ENCODE results near the gene APEX1. TPM values are rescaled to one million over a fixed set of nuclear protein-coding genes. Genes with fewer than 3 reads are reported as not detected.
"Not testable (repeated sequence)": the region's sequence is repeated elsewhere in the genome, so short reads cannot be mapped to it uniquely, and the experiment has no call there.

APEX1 gene
- polyA plus RNA-seq, 1 donor: 163 TPM

DNA sequence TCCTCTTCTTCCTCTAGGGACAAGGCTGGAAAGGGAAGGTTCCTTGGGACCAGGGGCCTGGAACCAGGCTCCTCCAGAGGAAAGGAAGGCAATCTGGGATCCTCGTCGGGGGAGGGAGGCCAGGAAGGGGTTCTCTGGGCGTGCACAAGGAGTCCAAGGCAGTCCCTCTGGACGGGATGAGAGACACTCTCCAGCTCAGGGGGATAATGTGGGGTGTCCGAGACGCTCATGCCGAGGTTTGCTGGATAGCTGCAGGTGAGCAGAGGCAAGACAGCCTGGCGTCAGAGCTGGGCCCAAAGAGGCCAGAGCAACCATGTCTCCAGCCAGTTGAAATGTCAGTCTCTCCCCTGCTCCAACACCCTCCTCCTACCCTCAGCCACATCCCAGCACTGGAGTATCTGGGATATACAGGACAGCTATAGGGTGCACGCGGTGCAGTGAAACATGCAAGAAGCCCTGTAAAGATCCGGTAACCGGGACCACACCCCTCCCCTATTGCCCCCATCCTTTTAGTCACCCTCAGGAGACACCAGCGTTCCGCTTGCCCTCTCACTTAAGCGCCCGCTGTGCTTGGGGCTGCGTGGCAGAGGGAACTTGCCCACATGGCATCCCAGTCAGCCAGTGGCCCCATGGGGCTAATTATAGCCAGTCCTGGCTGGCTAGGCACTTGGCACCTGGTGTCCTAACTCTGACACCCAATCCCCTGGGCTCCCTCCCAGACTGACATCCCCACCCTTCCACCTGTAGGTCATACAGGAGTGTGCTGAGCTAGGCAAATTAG, 19.3 kb upstream of the APEX1 start, which contains the start of gene KLHL33:
TSS of gene KLHL33 (minus strand) at position 585 of the 781 bp plus-strand sequence. CDS start at position 230, 355 bp downstream.
- DNase-seq (ENCODE audit: low read depth): no peak

DNA sequence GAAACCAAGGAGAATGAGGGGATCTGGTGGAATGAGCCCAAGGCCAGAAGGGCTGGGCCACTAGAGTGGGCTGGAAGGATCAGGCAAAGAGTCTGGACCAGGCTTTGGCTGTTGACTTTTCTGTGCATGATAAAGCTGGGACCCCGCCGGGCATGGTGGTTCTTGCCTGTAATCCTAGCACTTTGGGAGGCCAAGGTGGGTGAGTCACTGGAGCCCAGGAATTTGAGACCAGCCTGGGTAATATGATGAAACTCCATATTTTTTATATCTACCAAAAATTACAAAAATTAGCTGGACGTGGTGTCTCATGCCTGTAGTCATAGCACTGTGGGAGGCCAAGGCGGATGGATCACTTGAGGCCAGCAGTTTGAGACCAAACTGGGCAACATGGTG, 18.7 kb upstream of the APEX1 start:
- DNase-seq (ENCODE audit: low read depth): no peak

DNA sequence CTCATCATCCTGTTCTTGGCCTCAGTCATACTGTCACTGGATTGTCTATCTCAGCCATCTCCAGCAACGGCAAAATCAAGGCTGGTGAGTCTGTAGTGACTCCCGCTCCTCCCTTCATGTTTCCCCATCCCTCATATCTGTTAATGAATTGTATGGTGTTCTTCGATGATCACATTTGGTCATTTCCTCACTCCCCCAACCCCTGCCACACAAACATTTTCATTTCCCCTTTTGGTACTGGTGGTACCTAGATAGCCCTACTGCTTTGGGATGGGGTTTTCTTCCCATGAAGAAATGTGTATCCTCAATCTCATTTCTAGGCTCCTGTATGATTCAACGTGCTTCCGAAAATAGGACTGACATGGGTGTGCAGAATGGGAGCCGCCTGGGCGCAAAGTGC, 16.4 kb upstream of the APEX1 start:
- no peak for DNase-seq (ENCODE audit: low read depth)

DNA sequence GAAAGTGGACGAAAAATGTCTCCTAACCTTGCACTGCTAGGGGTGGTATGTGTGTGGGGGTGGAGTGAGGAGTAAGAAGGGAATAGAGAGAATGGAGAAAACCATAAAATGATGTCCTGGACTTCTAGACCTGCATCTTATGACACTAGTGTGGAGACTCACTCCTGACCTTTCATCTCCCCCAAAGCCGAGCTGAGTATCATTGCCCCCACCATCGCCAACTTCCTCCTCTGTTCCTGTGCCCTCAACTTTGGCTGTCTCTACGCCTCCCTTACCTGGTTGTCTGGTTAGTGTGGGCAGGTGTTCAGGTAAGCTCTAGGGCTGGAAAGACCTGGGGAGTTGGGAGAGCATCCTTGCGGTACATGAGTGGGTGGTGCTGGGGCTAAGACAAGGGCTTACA, 14.6 kb upstream of the APEX1 start:
- no peak for DNase-seq (ENCODE audit: low read depth)

DNA sequence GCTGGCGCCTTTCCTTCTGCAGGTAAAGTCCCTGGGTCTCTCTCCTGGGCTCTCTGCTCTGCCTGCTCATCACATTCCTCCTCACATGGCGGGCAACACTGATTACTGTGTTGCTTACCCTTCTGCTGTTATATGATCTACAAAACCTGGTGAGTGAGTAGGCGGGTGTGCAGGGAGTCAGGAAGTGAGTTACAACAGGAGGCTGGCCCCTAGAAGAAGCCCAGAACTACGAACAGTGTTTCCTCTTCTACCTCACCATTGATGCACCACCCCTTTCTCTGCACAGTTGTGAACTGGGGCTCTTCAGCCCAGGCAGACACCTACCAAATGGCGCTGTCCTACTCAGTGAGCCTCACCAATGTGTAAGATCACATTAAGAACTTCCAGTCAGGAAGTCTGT, 14.1 kb upstream of the APEX1 start:
- DNase-seq (ENCODE audit: low read depth): no peak

DNA sequence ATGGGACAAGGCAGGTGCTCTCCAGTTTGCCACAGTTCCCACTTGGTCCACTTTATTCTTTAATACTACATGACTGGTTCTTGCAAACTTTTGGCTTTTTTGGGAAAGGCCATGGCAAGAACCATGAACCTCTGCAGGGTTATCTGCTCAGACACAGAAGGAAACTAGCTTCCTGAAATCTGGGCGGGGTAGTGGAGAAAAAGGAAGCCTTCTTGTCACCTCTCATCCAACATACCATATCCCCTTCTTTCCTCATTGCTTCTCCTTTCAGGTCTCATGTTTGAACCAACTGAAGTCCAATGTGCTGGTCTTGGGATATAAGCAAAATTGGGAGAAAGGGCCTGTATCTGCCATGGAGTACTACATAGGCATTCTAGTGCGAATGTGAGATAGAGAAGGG, 13.6 kb upstream of the APEX1 start:
- no peak for DNase-seq (ENCODE audit: low read depth)

DNA sequence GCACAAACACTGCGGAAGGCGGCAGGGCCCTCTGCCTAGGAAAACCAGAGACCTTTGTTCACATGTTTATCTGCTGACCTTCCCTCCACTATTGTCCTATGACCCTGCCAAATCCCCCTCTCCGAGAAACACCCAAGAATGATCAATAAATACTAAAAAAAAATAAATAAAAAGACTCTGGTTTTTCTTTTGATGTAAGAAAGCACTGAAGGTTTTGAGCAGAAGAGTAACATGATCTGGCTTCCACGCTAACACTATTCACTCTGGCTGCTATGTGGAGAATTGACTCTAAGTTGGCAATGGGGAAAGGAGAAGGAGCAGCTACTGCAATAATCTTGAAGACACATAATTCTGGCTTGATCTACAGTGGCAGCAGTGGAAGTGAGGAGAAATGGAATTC, 11.4 kb upstream of the APEX1 start:
- not testable (repeated sequence) for DNase-seq (ENCODE audit: low read depth)

DNA sequence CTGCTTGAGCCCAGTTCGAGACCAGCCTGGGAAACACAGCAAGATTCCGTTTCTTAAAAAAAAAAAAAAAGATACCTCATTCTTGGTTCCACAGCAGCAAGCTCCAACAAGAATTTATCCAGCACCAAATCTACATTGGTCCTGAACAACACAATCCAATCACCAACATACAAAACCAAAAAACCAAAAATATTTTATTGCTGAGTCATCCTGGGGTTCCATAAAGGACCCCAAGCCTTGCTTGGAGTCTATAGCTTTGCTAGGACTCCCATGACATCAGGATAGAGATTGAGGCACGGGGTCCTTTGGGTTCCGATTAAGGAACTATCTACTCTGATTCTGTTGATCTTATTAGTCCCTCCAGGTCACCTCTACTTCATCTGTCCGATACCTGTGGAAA, 8.1 kb upstream of the APEX1 start:
- no peak for DNase-seq (ENCODE audit: low read depth)

DNA sequence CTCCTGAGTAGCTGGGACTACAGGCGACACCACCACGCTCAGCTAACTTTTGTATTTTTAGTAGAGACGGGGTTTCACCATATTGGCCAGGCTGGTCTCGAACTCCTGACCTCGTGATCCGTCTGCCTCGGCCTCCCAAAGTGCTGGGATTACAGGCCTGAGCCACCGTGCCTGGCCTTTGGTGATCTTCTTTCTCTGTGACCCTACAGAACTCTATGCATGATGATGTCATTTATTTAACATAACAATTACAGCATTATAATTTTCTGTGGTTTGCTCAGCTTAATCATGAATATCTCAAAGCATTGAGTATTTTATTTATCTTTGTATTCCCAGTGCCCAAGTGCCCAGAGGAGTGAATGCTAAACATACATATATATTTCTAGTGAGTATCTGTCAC, 2.2 kb upstream of the APEX1 start:
- DNase-seq (ENCODE audit: low read depth): not testable (repeated sequence)

DNA sequence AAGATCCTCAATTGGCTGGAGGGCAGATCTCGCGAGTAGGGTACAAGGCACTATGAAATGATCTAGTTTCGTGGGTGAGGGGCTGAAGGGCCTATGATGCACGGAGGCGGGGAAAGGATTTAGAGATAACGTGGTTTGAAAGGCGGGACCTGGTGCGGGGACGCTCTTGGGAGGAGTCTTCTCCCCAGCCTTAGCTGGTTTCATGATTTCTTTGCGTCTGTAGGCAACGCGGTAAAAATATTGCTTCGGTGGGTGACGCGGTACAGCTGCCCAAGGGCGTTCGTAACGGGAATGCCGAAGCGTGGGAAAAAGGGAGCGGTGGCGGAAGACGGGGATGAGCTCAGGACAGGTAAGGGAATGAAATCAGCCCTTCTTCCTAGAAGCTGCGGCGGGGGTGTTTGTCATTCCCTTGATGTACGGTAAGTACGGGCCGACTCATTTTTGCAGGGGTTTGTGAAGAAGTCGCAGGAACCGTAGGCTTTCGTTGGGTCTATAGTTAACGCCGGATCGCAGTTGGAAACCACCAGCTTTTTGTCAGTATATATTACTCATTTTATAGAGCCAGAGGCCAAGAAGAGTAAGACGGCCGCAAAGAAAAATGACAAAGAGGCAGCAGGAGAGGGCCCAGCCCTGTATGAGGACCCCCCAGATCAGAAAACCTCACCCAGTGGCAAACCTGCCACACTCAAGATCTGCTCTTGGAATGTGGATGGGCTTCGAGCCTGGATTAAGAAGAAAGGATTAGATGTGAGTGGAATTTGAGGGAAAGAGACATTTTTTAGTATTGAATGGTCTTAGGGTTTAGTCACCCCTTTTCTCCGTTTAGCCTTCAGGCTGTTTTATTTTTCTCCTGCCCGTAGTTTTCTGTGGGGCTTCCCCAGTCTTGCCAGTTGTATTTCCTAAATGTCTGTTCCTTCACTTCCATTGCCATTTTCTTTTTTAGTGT, 602 bp downstream of the APEX1 start:
- DNase-seq (ENCODE audit: low read depth): no peak

DNA sequence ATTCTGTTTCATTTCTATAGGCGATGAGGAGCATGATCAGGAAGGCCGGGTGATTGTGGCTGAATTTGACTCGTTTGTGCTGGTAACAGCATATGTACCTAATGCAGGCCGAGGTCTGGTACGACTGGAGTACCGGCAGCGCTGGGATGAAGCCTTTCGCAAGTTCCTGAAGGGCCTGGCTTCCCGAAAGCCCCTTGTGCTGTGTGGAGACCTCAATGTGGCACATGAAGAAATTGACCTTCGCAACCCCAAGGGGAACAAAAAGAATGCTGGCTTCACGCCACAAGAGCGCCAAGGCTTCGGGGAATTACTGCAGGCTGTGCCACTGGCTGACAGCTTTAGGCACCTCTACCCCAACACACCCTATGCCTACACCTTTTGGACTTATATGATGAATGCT, 1.9 kb downstream of the APEX1 start:
- DNase-seq (ENCODE audit: low read depth): no peak

DNA sequence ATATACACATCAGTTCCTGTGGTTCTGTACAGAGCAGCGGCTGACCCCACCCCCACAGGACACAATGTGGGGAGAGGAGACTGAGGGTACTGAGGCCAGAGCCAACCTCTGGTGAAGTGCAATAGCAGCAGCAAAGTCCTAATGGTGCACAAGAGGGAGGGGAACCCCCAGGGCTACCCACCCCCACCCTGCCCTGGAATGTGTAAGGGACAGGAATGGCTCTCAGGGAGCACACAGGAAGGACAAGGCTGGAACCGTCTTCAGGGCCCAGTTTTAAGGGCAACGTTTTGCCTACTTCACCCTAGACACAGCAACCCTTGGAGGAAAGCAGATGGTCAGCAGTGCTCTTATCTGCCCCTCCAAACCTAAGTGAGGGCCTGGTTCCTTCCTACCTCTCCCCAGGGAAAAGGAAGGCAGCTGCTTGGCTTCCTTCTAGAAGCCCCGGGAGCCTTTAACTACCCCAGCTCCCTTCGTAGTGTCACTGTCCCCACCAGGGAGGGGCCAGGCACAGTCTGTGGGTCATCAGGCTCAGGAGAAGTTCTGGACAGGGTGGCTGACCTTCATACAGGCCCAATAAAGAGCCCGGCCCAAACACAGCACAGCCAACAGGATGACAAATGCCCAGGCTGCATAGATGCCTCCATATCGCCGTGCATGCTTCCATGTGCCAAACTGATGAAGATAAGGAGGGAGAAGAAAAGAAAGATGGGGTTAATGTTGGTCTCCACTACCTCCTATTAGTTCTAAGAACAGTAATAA, 3.2 kb downstream of the APEX1 start:
- DNase-seq (ENCODE audit: low read depth): no peak

DNA sequence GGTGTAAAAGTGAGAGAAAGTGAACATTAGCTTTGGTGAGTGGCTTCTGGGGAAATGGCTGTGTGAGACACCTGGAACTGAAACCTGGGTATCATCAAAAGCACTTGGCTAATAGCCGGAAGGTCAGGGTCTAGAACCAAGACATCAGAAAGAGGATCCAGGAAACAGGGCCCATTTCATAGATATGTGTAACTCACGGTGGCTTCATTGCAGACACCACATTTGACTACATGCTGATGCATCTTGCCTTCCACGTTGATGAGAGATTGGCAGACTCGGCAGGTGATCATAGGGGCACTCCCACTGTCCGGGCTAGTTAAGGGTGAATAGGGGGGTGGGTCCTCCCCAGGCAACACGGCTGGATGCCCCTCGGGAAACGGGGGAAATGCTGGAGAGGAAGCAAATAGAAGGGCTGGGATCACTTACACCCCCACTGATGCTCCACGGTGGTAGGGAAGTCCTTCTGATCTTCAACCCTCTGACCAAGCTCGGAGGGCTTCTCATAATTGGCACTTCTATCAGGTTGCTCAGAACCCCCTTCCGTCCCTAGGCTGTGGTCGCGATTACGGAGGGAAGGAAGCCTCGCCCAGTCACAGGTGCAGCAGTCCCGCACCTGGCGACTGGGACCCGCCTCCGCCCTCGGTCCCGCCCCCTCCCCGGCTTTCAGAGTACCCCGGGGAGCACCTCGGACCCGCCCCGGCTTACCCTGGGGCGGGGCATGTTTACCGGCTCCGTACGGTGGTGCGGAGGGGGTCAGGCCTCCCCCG, 5.6 kb downstream of the APEX1 start:
- no peak for DNase-seq (ENCODE audit: low read depth)

DNA sequence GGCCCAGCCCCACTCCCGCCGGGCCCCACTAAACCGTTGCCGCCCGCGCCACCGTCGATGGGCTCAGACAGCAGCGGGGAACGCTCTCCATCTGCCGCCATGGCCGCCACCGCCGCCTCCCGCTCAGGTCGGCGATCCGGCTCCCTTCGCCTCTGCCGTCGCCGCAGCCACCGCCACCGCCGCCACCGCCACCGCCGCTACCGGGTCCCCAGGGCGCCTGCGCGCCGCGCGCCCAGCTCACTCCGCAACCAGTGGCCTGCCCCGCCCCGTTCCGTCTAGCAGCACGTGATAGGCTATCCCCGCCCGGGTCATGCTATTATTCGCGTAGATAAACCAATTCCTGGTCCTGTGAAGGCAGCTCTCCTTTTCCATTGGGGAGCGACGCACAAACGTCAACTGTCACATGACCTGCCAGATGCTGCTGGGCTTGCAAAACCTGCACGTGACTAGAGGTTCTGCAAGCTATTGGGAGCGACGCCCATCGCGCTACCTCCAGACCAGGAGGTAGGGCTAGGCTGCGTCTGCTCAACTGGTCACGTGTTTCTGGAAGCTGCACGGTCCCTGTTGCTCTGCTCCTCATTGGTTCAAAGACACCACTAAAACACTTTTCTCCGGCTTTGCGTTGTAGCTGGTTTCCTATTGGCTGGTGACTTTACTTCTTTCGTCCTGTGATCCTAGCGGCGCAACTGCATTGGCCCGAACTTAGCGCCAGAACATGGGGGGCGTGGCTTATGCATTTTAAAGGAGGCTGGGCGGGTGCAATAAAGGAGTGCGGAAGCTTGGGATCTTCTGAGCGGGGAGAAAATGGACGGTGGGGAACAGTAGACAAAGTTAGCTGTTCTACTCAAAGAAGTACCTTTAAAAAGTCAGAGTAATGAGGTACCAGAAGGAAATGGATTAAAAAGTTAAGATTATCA, 6.5 kb downstream of the APEX1 start, which contains the start of gene PIP4P1:
TSS of gene PIP4P1 (minus strand) at position 210 of the 917 bp plus-strand sequence. CDS start at position 101, 109 bp downstream.
- peak; percentile 100 for DNase-seq (ENCODE audit: low read depth)

DNA sequence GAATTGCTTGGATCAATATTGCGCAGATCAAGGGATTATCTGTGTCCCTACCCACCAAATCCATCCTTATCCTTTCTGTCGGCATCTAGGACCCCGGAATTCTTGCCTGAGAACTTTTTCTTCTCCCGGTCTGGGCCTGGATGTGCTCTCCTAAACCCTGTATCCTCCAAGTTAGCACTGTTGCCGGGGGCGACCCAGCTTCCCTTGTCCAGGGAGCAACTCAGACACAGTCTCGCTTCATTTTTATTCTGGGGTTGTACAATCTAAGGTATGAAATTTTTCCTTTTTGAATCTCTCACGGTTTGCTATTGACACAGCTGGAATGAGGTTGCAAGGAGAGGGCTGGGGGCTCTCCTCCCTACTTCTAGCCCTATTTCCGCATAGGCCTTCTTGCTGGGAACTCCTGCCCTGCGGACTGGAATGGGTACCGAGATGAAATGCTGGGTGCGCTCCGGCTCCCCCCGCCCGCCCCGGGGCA, 13.8 kb downstream of the APEX1 start:
- no peak for DNase-seq (ENCODE audit: low read depth)

DNA sequence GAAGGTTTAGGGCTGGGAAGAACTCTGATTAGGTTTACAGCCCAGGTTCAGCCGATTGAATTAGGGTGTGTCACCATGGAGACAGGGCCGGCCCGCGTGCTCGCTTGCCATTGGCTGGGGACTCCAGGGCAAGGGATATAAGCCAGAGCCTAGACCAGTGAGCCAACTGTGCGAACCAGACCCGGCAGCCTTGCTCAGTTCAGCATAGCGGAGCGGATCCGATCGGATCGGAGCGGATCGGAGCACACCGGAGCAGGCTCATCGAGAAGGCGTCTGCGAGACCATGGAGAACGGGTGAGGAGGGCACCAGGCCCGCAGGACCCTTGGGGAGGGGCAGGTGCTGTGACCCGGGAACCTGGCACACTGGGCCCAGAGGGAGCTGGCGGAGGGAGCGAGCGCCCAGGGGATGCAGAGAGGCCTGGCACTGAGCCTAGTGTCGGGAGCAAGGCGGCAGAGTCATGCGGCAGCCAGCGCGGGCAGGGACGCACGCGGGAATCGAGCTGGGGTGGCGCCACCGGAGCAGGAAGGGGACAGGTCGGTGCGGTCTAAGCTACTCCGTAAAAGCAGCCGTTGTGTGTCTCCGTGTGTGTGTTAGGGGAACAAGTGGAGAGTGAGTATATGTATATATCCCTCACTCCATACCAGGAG, 14.3 kb downstream of the APEX1 start, which contains the start of gene PNP:
TSS of gene PNP (plus strand) at position 165 of the 648 bp plus-strand sequence. CDS start at position 284, 119 bp downstream.
- peak; percentile 35 for DNase-seq (ENCODE audit: low read depth)

DNA sequence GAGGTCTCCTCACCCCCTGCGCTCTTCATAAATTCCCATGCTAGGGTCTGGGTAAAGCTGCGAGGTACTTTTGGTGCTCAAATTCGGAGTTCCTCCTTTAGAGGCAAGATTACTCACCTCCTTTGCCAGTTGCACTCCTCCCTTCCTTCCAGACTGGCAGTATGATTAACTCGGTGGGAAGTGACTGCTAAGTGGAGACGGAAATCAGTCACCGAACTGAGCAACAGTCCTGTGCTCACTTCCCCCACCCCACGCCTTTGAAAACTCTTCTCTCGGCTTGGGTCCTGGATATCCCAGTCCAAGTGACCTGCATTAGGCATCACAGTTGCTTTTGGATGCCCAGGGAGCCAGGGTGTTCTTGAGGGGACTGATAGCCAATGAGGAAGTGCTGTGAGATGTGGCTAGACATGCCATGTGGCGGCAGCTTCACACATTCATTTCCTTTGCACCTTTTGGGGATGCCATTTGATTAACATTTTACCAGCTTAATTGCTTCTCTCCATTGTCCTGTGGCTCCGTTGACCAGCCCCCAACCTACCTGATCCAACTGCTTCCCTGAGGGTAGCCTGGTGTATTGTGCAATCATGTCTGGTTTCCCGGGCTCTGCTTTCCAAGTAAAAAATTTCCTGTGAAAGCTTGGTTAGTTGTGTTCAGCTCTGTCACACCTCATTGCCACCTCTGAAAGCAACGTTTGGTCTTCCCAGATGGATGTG, 15.0 kb downstream of the APEX1 start:
- DNase-seq (ENCODE audit: low read depth): no peak

DNA sequence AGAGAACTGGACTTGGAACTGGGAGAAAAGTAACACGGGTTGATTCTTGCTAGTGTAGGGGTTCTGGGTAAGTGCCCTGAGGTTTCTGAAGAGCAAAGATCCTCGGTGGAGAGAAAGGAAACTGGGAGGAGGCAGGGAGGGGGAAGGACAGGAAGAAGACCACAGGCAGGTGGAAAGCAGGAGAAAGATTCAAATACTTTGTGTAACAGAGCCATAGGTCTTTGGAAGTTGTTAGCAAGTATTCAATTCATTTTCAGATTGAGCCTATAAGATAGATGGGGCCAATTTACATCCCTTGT, 15.5 kb downstream of the APEX1 start:
- no peak for DNase-seq (ENCODE audit: low read depth)

Data from forelimb muscle (tissue), 1 donor.